Type B pancreatic cell (in vitro differentiated cells): Measurements from ENCODE around the gene FNIP1. TPM values are rescaled to one million over a fixed set of nuclear protein-coding genes. Genes with fewer than 3 reads are reported as not detected.
"Not testable (repeated sequence)": the region's sequence is repeated elsewhere in the genome, so short reads cannot be mapped to it uniquely, and the experiment has no call there.

Experiments used
- DNase-seq: peaks from one replicate; pipeline ENCODE4 v3.0.0; 2021; ENCODE audit warnings: mixed read lengths; ENCODE audit not compliant: unreplicated experiment; ENCODE audit errors: extremely low spot score
- H3K27ac Mint-ChIP-seq: 2 replicates; pipeline ENCODE4 v1.8.0; 2021; ENCODE audit warnings: mild to moderate bottlenecking, mixed read lengths
- H3K27me3 Mint-ChIP-seq: 2 replicates; pipeline ENCODE4 v1.8.0; 2021; ENCODE audit warnings: mixed read lengths
- H3K36me3 Mint-ChIP-seq: 2 replicates; pipeline ENCODE4 v1.8.0; 2021; ENCODE audit warnings: mixed read lengths
- H3K4me1 Mint-ChIP-seq: one replicate; pipeline ENCODE4 v1.8.0; 2021; ENCODE audit warnings: mixed read lengths; ENCODE audit not compliant: unreplicated experiment
- H3K4me3 Mint-ChIP-seq: 2 replicates; pipeline ENCODE4 v1.8.0; 2021; ENCODE audit warnings: mild to moderate bottlenecking, mixed read lengths
- H3K9me3 Mint-ChIP-seq: 2 replicates; pipeline ENCODE4 v1.8.0; 2021; ENCODE audit warnings: mixed read lengths
- CTCF ChIP-seq: fragments of 200-600 bp; sonication (generic); conservative IDR thresholded peaks from 2 replicates; pipeline ENCODE4 v1.5.0; 2021; ENCODE audit warnings: antibody characterized with exemption, mild to moderate bottlenecking
- total RNA-seq: library from RNA; stranded (reverse); gene quantifications from 2 replicates; pipeline ENCODE4 v1.2.1, GENCODE V29; 2021; ENCODE audit warnings: low replicate concordance

Gene FNIP1
- total RNA-seq, 1 donor from 2014 or later, result 32.4 TPM

GRCh38 chr5:131720714-131721113 lies 76.1 kb downstream of the FNIP1 start:
- Mint-ChIP-seq H3K9me3 (peaks cover 3% of the 10 kb centered on the region), H3K27ac (no peak overlapping the region), H3K36me3 (peaks cover 38% of the 10 kb centered on the region), H3K4me3 (no peak overlapping the region), H3K4me1 (no peaks in the 10 kb centered on the region), H3K27me3 (no peaks in the 10 kb centered on the region)
- DNase-seq, result no peak
- no peak for TF ChIP-seq CTCF

GRCh38 chr5:131719564-131719963 lies 77.3 kb downstream of the FNIP1 start:
- no peak overlapping the region for H3K4me3 Mint-ChIP-seq
- no peak for TF ChIP-seq CTCF
- H3K9me3 Mint-ChIP-seq, result peaks cover 3% of the 10 kb centered on the region
- no peaks in the 10 kb centered on the region for H3K4me1 Mint-ChIP-seq
- no peak overlapping the region for H3K27ac Mint-ChIP-seq
- no peaks in the 10 kb centered on the region for H3K27me3 Mint-ChIP-seq
- H3K36me3 Mint-ChIP-seq, result peaks cover 35% of the 10 kb centered on the region
- no peak for DNase-seq

GRCh38 chr5:131718487-131719014 lies 78.3 kb downstream of the FNIP1 start:
- no peaks in the 10 kb centered on the region for H3K4me1 Mint-ChIP-seq
- H3K9me3 Mint-ChIP-seq, result peaks cover 3% of the 10 kb centered on the region
- H3K27me3 Mint-ChIP-seq, result no peaks in the 10 kb centered on the region
- no peak overlapping the region for H3K27ac Mint-ChIP-seq
- H3K4me3 Mint-ChIP-seq, result no peak overlapping the region
- peaks cover 44% of the 10 kb centered on the region for H3K36me3 Mint-ChIP-seq
- TF ChIP-seq CTCF, result no peak
- no peak for DNase-seq

- not testable (repeated sequence) for DNase-seq, H3K27me3 Mint-ChIP-seq, H3K27ac Mint-ChIP-seq, H3K4me3 Mint-ChIP-seq, H3K4me1 Mint-ChIP-seq, H3K9me3 Mint-ChIP-seq
- H3K36me3 Mint-ChIP-seq, result peaks cover 48% of the 10 kb centered on the region
Observed at GRCh38 chr5:131717164-131717563, 79.7 kb downstream of the FNIP1 start.

GRCh38 chr5:131716650-131717049 lies 80.2 kb downstream of the FNIP1 start:
- DNase-seq, result no peak
- Mint-ChIP-seq H3K27ac (no peak overlapping the region), H3K27me3 (no peaks in the 10 kb centered on the region), H3K4me3 (no peak overlapping the region), H3K9me3 (no peaks in the 10 kb centered on the region), H3K36me3 (peaks cover 44% of the 10 kb centered on the region), H3K4me1 (no peaks in the 10 kb centered on the region)
- TF ChIP-seq CTCF, result no peak

- Mint-ChIP-seq H3K4me1 (no peaks in the 10 kb centered on the region), H3K27me3 (no peaks in the 10 kb centered on the region), H3K9me3 (no peaks in the 10 kb centered on the region), H3K4me3 (no peak overlapping the region), H3K36me3 (peaks cover 22% of the 10 kb centered on the region), H3K27ac (no peak overlapping the region)
- DNase-seq, result no peak
- no peak for TF ChIP-seq CTCF
Observed at GRCh38 chr5:131710391-131710790, 86.4 kb downstream of the FNIP1 start.
